H1 (cell line): ENCODE measurements around the gene ZMPSTE24. TPM values are rescaled to one million over a fixed set of nuclear protein-coding genes. Genes with fewer than 3 reads are reported as not detected.

Experiments used
- BACH1 ChIP-seq: IDR thresholded peaks from 2 replicates; pipeline ENCODE4 v1.6.1; 2012; ENCODE audit warnings: low read length, improper control_type of control experiment
- GTF2F1 ChIP-seq: IDR thresholded peaks from 2 replicates; pipeline ENCODE4 v1.6.1; 2012; ENCODE audit warnings: low read depth, low read length, improper control_type of control experiment, borderline replicate concordance
- HDAC6 ChIP-seq: IDR thresholded peaks from one replicate; pipeline ENCODE4 v1.7.1; 2012; ENCODE audit warnings: low read depth, mild to moderate bottlenecking, inconsistent platforms, low read length, moderate library complexity
- KDM1A ChIP-seq: fragments of 200-600, 300-600 bp; sonication (generic); IDR thresholded peaks from 2 replicates; pipeline ENCODE4 v1.7.1; 2016; ENCODE audit warnings: mild to moderate bottlenecking, low read length, borderline replicate concordance
- MAFK ChIP-seq: IDR thresholded peaks from 2 replicates; pipeline ENCODE4 v1.6.1; 2012; ENCODE audit warnings: low read depth, mild to moderate bottlenecking, improper control_type of control experiment, low read length
- RFX5 ChIP-seq: IDR thresholded peaks from 2 replicates; pipeline ENCODE4 v1.6.1; 2011; ENCODE audit warnings: low read depth, low read length, improper control_type of control experiment, borderline replicate concordance
- SP2 ChIP-seq: IDR thresholded peaks from 2 replicates; pipeline ENCODE4 v1.6.1; 2012; ENCODE audit warnings: mild to moderate bottlenecking, low read length, inconsistent platforms
- TBP ChIP-seq: IDR thresholded peaks from 2 replicates; pipeline ENCODE4 v1.6.1; 2011; ENCODE audit warnings: low read depth, low read length, improper control_type of control experiment
- polyA plus RNA-seq, 7 experiments: library from polyadenylated mRNA; depleted of rRNA in 3 of 7; stranded (reverse) in 5 of 7; unstranded in 2 of 7; fragments of >200 nt in 5 of 7; fragments of 200-250 nt in 2 of 7; gene quantifications; 1 replicate in 5 of 7; 2 replicates in 1 of 7; 4 replicates in 1 of 7; pipeline versions ENCODE4 v1.2.1 to v1.2.3, GENCODE V29; 2011 to 2013; ENCODE audit warnings: missing spikeins in 2 of 7, mixed read lengths in 2 of 7
- total RNA-seq: library from RNA; stranded (reverse); fragmentation: NEBNext Ultra II Directional; extraction: Animal tissue kit (Norgen Biotek cat#: 25700); gene quantifications from 2 replicates; pipeline ENCODE4 v1.2.1, GENCODE V29; 2021
- TF ChIP-seq, protein P1 (sequence below): fragments of 300-600 bp; sonication (generic); IDR thresholded peaks from 2 replicates; pipeline ENCODE4 v1.7.1; 2012; ENCODE audit warnings: low read length, moderate library complexity, mild to moderate bottlenecking, inconsistent platforms; ENCODE audit not compliant: insufficient replicate concordance
- TF ChIP-seq, protein P2 (sequence below): IDR thresholded peaks from 2 replicates; pipeline ENCODE4 v1.6.1; 2012; ENCODE audit warnings: inconsistent platforms

Gene ZMPSTE24
- total and polyA plus RNA-seq, 2 of the 8 experiments (the other 6 are each of a cell fraction or from before 2014, with no cell fraction given) = 12.7 to 42.9 TPM

DNA sequence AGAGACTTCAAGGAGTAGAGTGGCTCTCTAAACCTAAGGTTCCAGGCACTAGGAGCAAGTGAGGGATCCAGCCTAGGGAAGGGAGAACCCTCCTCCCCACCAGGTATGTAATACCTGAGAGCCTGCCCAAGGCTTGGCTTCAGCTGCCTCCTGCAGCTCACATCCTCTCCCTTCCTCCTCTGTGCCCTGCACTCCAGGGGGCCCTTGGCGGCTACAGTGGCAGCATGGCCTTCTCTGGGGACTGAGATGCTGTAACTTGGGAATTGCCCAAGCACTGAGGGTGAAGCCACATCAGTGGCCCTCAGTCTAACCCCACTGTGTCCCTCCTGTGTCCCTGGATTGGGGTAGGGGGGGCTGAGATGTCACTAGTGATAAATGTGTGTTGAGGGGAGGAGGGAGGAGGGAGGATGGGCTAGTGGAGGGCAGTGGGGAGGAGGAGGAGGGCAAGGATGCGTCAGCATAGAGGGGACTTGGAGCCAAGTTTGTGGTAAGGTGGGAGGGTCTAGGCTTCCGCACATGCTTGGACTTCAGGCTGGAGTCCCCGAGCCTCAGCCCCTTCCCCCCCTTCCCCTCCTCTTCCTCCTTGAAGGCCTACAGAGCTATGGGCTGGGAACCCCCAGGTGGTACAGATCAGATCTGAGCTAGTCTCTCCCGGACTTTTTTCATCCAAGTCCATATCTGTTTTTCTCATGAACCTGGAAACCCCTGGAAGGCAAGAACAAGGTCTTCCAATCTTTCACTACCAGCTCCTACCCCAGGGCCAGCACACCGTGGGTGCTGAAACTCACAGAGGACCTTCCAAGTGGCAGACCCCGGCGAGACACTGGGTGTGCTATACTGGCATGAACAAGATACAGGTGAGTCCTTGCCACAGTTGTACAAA is 41.6 kb downstream of the ZMPSTE24 start (continued):
- TF ChIP-seq, protein P1, sequence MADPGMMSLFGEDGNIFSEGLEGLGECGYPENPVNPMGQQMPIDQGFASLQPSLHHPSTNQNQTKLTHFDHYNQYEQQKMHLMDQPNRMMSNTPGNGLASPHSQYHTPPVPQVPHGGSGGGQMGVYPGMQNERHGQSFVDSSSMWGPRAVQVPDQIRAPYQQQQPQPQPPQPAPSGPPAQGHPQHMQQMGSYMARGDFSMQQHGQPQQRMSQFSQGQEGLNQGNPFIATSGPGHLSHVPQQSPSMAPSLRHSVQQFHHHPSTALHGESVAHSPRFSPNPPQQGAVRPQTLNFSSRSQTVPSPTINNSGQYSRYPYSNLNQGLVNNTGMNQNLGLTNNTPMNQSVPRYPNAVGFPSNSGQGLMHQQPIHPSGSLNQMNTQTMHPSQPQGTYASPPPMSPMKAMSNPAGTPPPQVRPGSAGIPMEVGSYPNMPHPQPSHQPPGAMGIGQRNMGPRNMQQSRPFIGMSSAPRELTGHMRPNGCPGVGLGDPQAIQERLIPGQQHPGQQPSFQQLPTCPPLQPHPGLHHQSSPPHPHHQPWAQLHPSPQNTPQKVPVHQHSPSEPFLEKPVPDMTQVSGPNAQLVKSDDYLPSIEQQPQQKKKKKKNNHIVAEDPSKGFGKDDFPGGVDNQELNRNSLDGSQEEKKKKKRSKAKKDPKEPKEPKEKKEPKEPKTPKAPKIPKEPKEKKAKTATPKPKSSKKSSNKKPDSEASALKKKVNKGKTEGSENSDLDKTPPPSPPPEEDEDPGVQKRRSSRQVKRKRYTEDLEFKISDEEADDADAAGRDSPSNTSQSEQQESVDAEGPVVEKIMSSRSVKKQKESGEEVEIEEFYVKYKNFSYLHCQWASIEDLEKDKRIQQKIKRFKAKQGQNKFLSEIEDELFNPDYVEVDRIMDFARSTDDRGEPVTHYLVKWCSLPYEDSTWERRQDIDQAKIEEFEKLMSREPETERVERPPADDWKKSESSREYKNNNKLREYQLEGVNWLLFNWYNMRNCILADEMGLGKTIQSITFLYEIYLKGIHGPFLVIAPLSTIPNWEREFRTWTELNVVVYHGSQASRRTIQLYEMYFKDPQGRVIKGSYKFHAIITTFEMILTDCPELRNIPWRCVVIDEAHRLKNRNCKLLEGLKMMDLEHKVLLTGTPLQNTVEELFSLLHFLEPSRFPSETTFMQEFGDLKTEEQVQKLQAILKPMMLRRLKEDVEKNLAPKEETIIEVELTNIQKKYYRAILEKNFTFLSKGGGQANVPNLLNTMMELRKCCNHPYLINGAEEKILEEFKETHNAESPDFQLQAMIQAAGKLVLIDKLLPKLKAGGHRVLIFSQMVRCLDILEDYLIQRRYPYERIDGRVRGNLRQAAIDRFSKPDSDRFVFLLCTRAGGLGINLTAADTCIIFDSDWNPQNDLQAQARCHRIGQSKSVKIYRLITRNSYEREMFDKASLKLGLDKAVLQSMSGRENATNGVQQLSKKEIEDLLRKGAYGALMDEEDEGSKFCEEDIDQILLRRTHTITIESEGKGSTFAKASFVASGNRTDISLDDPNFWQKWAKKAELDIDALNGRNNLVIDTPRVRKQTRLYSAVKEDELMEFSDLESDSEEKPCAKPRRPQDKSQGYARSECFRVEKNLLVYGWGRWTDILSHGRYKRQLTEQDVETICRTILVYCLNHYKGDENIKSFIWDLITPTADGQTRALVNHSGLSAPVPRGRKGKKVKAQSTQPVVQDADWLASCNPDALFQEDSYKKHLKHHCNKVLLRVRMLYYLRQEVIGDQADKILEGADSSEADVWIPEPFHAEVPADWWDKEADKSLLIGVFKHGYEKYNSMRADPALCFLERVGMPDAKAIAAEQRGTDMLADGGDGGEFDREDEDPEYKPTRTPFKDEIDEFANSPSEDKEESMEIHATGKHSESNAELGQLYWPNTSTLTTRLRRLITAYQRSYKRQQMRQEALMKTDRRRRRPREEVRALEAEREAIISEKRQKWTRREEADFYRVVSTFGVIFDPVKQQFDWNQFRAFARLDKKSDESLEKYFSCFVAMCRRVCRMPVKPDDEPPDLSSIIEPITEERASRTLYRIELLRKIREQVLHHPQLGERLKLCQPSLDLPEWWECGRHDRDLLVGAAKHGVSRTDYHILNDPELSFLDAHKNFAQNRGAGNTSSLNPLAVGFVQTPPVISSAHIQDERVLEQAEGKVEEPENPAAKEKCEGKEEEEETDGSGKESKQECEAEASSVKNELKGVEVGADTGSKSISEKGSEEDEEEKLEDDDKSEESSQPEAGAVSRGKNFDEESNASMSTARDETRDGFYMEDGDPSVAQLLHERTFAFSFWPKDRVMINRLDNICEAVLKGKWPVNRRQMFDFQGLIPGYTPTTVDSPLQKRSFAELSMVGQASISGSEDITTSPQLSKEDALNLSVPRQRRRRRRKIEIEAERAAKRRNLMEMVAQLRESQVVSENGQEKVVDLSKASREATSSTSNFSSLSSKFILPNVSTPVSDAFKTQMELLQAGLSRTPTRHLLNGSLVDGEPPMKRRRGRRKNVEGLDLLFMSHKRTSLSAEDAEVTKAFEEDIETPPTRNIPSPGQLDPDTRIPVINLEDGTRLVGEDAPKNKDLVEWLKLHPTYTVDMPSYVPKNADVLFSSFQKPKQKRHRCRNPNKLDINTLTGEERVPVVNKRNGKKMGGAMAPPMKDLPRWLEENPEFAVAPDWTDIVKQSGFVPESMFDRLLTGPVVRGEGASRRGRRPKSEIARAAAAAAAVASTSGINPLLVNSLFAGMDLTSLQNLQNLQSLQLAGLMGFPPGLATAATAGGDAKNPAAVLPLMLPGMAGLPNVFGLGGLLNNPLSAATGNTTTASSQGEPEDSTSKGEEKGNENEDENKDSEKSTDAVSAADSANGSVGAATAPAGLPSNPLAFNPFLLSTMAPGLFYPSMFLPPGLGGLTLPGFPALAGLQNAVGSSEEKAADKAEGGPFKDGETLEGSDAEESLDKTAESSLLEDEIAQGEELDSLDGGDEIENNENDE = no peak
- no peak for TF ChIP-seq KDM1A
- no peak for TF ChIP-seq RFX5
- TF ChIP-seq, protein P2, sequence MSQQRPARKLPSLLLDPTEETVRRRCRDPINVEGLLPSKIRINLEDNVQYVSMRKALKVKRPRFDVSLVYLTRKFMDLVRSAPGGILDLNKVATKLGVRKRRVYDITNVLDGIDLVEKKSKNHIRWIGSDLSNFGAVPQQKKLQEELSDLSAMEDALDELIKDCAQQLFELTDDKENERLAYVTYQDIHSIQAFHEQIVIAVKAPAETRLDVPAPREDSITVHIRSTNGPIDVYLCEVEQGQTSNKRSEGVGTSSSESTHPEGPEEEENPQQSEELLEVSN = no peak
- no peak for TF ChIP-seq GTF2F1
- no peak for TF ChIP-seq BACH1
- TF ChIP-seq MAFK = no peak
- TF ChIP-seq SP2 = no peak
- TF ChIP-seq HDAC6 = no peak
- TF ChIP-seq TBP = no peak
